HCT116 (cell line): ENCODE measurements around the gene SECISBP2. TPM values are rescaled to one million over a fixed set of nuclear protein-coding genes. Genes with fewer than 3 reads are reported as not detected.
"Not testable (repeated sequence)": the region's sequence is repeated elsewhere in the genome, so short reads cannot be mapped to it uniquely, and the experiment has no call there.

Experiments used
- ATAC-seq: fragments of 200-7000 bp; cut with Tn5 transposase; 2 replicates; pipeline ENCODE4 v1.9.1; 2020; ENCODE audit warnings: mild to moderate bottlenecking, moderate library complexity
- BruUV-seq: library from RNA; stranded (reverse); fragments of 400-500 nt; replicated peaks from 2 replicates; lab custom pipeline; 2021; lab: Mats Ljungman, UMichigan
- CTCF ChIA-PET: fragments of 300-600 bp; sonication (Branson Sonifier 250); formaldehyde crosslinking; loops from one replicate; lab custom pipeline; 2021; ENCODE audit warnings: antibody characterized with exemption; lab: Charles Lee
- POLR2A ChIA-PET: fragments of 300-600, 350-600 bp; sonication (Branson Sonifier 250); formaldehyde crosslinking; loops from one replicate; lab custom pipeline; 2021; ENCODE audit warnings: antibody characterized with exemption; lab: Charles Lee
- RAD21 ChIA-PET, 2 experiments: fragments of 300-600 bp; sonication (Branson Sonifier 250); formaldehyde crosslinking; loops; one replicate each; lab custom pipeline; 2023; ENCODE audit warnings: low total read pairs in 2 of 2; ENCODE audit not compliant: uncharacterized antibody in 2 of 2, unreplicated experiment in 2 of 2, low non-redundant PET in 1 of 2; lab: Charles Lee
- DNase-seq: peaks from one replicate; pipeline ENCODE4 v3.0.0-alpha.2; 2010; ENCODE audit warnings: low read depth, low spot score
- H2AFZ ChIP-seq: fragments of 200-600 bp; shearing (Covaris generic), sonication (generic); 2 replicates; pipeline ENCODE4 v1.6.1; 2017; ENCODE audit warnings: low read depth, mixed run types, mixed read lengths, antibody characterized with exemption, low read length; ENCODE audit not compliant: poor library complexity, severe bottlenecking
- H3K27ac ChIP-seq: 2 replicates; pipeline ENCODE4 v1.5.1; 2012; ENCODE audit warnings: low read depth, low read length
- H3K27me3 ChIP-seq: fragments of 200-600 bp; sonication (generic); 2 replicates; pipeline ENCODE4 v1.6.1; 2016; ENCODE audit warnings: mixed run types, low read length, mixed read lengths; ENCODE audit not compliant: insufficient read depth
- H3K36me3 ChIP-seq, 2 experiments: fragments of 200-500 bp in 1 of 2; fragments of 200-600 bp in 1 of 2; sonication (Bioruptor generic) in 1 of 2; sonication (generic) in 1 of 2; 2 replicates each; pipeline versions ENCODE4 v1.5.1 to v1.6.1; 2014 to 2016; ENCODE audit warnings: low read length in 2 of 2, inconsistent platforms in 1 of 2, mixed read lengths in 1 of 2, mixed run types in 1 of 2; ENCODE audit not compliant: insufficient read depth in 2 of 2, control insufficient read depth in 1 of 2
- H3K4me1 ChIP-seq, 2 experiments: fragments of 200-600 bp in 1 of 2; sonication (generic) in 1 of 2; 2 replicates each; pipeline versions ENCODE4 v1.5.1 to v1.6.1; 2012 to 2017; ENCODE audit warnings: low read length in 2 of 2, inconsistent platforms in 1 of 2, mild to moderate bottlenecking in 1 of 2, mixed read lengths in 1 of 2, mixed run types in 1 of 2, moderate library complexity in 1 of 2; ENCODE audit not compliant: insufficient read depth in 2 of 2, control insufficient read depth in 1 of 2
- H3K4me2 ChIP-seq: fragments of 200-600 bp; sonication (generic); 2 replicates; pipeline ENCODE4 v1.6.1; 2017; ENCODE audit warnings: mixed run types, low read length, mixed read lengths
- H3K4me3 ChIP-seq, 2 experiments: fragments of 200-600 bp in 1 of 2; sonication (generic) in 1 of 2; replicated peaks in 1 of 2; 2 replicates each; pipeline ENCODE4 v1.5.1; 2011 to 2016; ENCODE audit warnings: low read length in 2 of 2, control low read depth in 1 of 2, low read depth in 1 of 2, mild to moderate bottlenecking in 1 of 2, mixed read lengths in 1 of 2, mixed run types in 1 of 2
- H3K79me2 ChIP-seq: fragments of 200-600 bp; sonication (generic); 2 replicates; pipeline ENCODE4 v1.6.1; 2017; ENCODE audit warnings: mild to moderate bottlenecking, mixed run types, low read length, moderate library complexity, mixed read lengths; ENCODE audit not compliant: insufficient read depth
- H3K9ac ChIP-seq: fragments of 200-600 bp; sonication (generic); 2 replicates; pipeline ENCODE4 v1.6.1; 2016; ENCODE audit warnings: low read length, mixed read lengths
- H3K9me2 ChIP-seq: fragments of 200-600 bp; sonication (generic), shearing (Covaris generic); 2 replicates; pipeline ENCODE4 v1.6.1; 2017; ENCODE audit warnings: mixed run types, mild to moderate bottlenecking, moderate library complexity; ENCODE audit not compliant: insufficient read depth
- H3K9me3 ChIP-seq, 2 experiments: fragments of 200-500 bp in 1 of 2; fragments of 200-600 bp in 1 of 2; sonication (Bioruptor generic) in 1 of 2; sonication (generic) in 1 of 2; 2 replicates each; pipeline ENCODE4 v1.6.1; 2014 to 2017; ENCODE audit warnings: low read length in 2 of 2, mixed read lengths in 2 of 2, inconsistent platforms in 1 of 2, low read depth in 1 of 2, mild to moderate bottlenecking in 1 of 2, mixed run types in 1 of 2, moderate library complexity in 1 of 2; ENCODE audit not compliant: control insufficient read depth in 1 of 2, insufficient read depth in 1 of 2
- H4K20me1 ChIP-seq: fragments of 200-600 bp; sonication (generic), shearing (Covaris generic); 2 replicates; pipeline ENCODE4 v1.6.1; 2017; ENCODE audit warnings: mixed run types, mild to moderate bottlenecking, moderate library complexity; ENCODE audit not compliant: insufficient read depth
- ATF3 ChIP-seq: IDR thresholded peaks from 2 replicates; pipeline ENCODE4 v1.6.1; 2012
- JUND ChIP-seq: IDR thresholded peaks from 2 replicates; pipeline ENCODE4 v1.6.1; 2012
- RAD21 ChIP-seq: IDR thresholded peaks from 2 replicates; pipeline ENCODE4 v1.6.1; 2012; ENCODE audit warnings: low read depth, mild to moderate bottlenecking
- SIN3A ChIP-seq: IDR thresholded peaks from 2 replicates; pipeline ENCODE4 v1.6.1; 2012; ENCODE audit warnings: low read depth
- TCF7L2 ChIP-seq: IDR thresholded peaks from 2 replicates; pipeline ENCODE4 v1.7.0; 2011; ENCODE audit warnings: borderline replicate concordance, inconsistent platforms; ENCODE audit not compliant: insufficient read depth, insufficient read length; ENCODE audit errors: extremely low read depth
- YY1 ChIP-seq: IDR thresholded peaks from 2 replicates; pipeline ENCODE4 v1.6.1; 2011; ENCODE audit warnings: low read length, low read depth, moderate library complexity, mild to moderate bottlenecking; ENCODE audit not compliant: insufficient replicate concordance; ENCODE audit errors: extremely low read depth
- ZNF274 ChIP-seq: fragments of 200-500 bp; sonication (Bioruptor generic); IDR thresholded peaks from 2 replicates; pipeline ENCODE4 v1.6.1; 2014; ENCODE audit warnings: mild to moderate bottlenecking, low read depth, low read length, inconsistent platforms
- intact Hi-C: fragments of 100-400 bp; cut with micrococcal nuclease; formaldehyde crosslinking; loops from 2 replicates; pipeline ENCODE4 v1.10.0; 2022
- total RNA-seq: library from RNA; stranded (reverse); gene quantifications from one replicate; pipeline ENCODE4 v1.2.1, GENCODE V29; 2021; ENCODE audit not compliant: unreplicated experiment

Gene SECISBP2
- total RNA-seq, 1 experiment from 2014 or later, result 41.6 TPM

DNA sequence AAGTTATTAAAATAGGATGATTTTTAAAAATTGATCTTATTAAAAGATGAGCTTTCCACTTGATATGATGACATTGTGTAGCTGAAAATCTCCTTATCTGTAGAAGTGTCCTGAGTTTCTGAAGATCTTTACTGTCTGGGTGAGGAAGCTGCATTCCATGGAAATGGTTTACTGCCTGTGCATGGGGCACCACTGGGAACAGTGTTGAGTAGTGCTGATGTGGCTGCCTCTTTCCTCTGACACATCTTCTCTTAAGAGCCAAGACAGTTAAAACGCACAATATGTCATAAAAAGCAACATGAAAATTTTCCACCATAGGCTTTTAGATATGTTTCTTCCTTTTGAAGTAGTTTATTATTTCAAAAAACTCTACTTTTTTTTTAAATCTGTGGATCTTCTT is 24.6 kb downstream of the SECISBP2 start:
- Histone ChIP-seq H3K4me1 (no peaks in the 10 kb centered on the region), H3K27ac (no peak overlapping the region), H3K9me3 (no peaks in the 10 kb centered on the region), H2AFZ (no peak overlapping the region), H3K79me2 (no peaks in the 10 kb centered on the region), H3K4me3 (no peak overlapping the region)
- ChIA-PET POLR2A (no interaction called here), CTCF (no interaction called here)
- intact Hi-C loops, result no loop called here
- TF ChIP-seq SIN3A (no peak), JUND (no peak), TCF7L2 (no peak), YY1 (no peak), RAD21 (no peak), ATF3 (no peak), ZNF274 (no peak)
- TF ChIP-seq, all 23 proteins: peak for 0
- peaks cover 23 to 39% of the 10 kb centered on the region in 2 experiments for H3K36me3 ChIP-seq
- no peak overlapping the region for H3K9ac ChIP-seq
- H3K27me3 ChIP-seq, result no peaks in the 10 kb centered on the region
- ATAC-seq, result no peak
- no peak for DNase-seq
- no peak overlapping the region for H3K4me2 ChIP-seq
- H4K20me1 ChIP-seq, result no peaks in the 10 kb centered on the region
- BruUV-seq, result no TSS peak
- no peaks in the 10 kb centered on the region for H3K9me2 ChIP-seq
- RAD21 ChIA-PET, result no interaction called here

GRCh38 chr9:89343812-89344211 is 25.5 kb downstream of the SECISBP2 start:
- H3K9me3 ChIP-seq, H3K9ac ChIP-seq, H3K4me3 ChIP-seq, RAD21 ChIA-PET, ATAC-seq, BruUV-seq, H3K27me3 ChIP-seq, H3K9me2 ChIP-seq, H4K20me1 ChIP-seq, H3K4me1 ChIP-seq, CTCF ChIA-PET, intact Hi-C loops, H3K4me2 ChIP-seq, H2AFZ ChIP-seq, H3K79me2 ChIP-seq, H3K27ac ChIP-seq, POLR2A ChIA-PET, DNase-seq: not testable (repeated sequence)
- H3K36me3 ChIP-seq, result peaks cover 28 to 36% of the 10 kb centered on the region in 2 experiments
